GM19395 (cell line): Measurements from ENCODE around the gene RFX4.
"Not testable (repeated sequence)": the region's sequence is repeated elsewhere in the genome, so short reads cannot be mapped to it uniquely, and the experiment has no call there.

Experiments used
- ATAC-seq: cut with Tn5 transposase; IDR thresholded peaks from one replicate; pipeline ENCODE4 v1.9.1; 2021; ENCODE audit warnings: mild to moderate bottlenecking, moderate library complexity; ENCODE audit not compliant: unreplicated experiment

Gene RFX4

GRCh38 chr12:106685381-106685780, 102.6 kb downstream of the RFX4 start:
- ATAC-seq = no peak

- ATAC-seq = no peak
Observed at GRCh38 chr12:106687672-106688071, 104.9 kb downstream of the RFX4 start.

GRCh38 chr12:106690569-106691305, 107.9 kb downstream of the RFX4 start:
- no peak for ATAC-seq

- not testable (repeated sequence) for ATAC-seq
Observed at GRCh38 chr12:106692033-106692432, 109.2 kb downstream of the RFX4 start.

GRCh38 chr12:106692896-106693820, 110.4 kb downstream of the RFX4 start:
- ATAC-seq = no peak

GRCh38 chr12:106696071-106696470, 113.3 kb downstream of the RFX4 start:
- ATAC-seq = no peak

- no peak for ATAC-seq
Observed at GRCh38 chr12:106696681-106697417, 114.0 kb downstream of the RFX4 start.

- no peak for ATAC-seq
Observed at GRCh38 chr12:106704081-106704480, 121.3 kb downstream of the RFX4 start.

- no peak for ATAC-seq
Observed at GRCh38 chr12:106705971-106706370, 123.2 kb downstream of the RFX4 start.

- ATAC-seq = no peak
Observed at GRCh38 chr12:106709068-106709511, 126.3 kb downstream of the RFX4 start.

- ATAC-seq = no peak
Observed at GRCh38 chr12:106710143-106710893, 127.5 kb downstream of the RFX4 start.

- no peak for ATAC-seq
Observed at GRCh38 chr12:106711316-106711715, 128.5 kb downstream of the RFX4 start.

GRCh38 chr12:106712768-106713167, 130.0 kb downstream of the RFX4 start:
- no peak for ATAC-seq

- no peak for ATAC-seq
Observed at GRCh38 chr12:106714926-106715325, 132.1 kb downstream of the RFX4 start.

- no peak for ATAC-seq
Observed at GRCh38 chr12:106715582-106715981, 132.8 kb downstream of the RFX4 start.

- no peak for ATAC-seq
Observed at GRCh38 chr12:106717673-106718072, 134.9 kb downstream of the RFX4 start.

GRCh38 chr12:106719879-106720278, 137.1 kb downstream of the RFX4 start:
- no peak for ATAC-seq

- no peak for ATAC-seq
Observed at GRCh38 chr12:106720696-106721095, 137.9 kb downstream of the RFX4 start.

GRCh38 chr12:106721915-106722314, 139.1 kb downstream of the RFX4 start:
- ATAC-seq = no peak

GRCh38 chr12:106722837-106723236, 140.0 kb downstream of the RFX4 start:
- no peak for ATAC-seq
